Measurements from ENCODE around the gene ZNF791. TPM values are rescaled to one million over a fixed set of nuclear protein-coding genes. Genes with fewer than 3 reads are reported as not detected.

Gene ZNF791
- polyA plus RNA-seq, 2 donors: 5.1 to 8.1 TPM

DNA sequence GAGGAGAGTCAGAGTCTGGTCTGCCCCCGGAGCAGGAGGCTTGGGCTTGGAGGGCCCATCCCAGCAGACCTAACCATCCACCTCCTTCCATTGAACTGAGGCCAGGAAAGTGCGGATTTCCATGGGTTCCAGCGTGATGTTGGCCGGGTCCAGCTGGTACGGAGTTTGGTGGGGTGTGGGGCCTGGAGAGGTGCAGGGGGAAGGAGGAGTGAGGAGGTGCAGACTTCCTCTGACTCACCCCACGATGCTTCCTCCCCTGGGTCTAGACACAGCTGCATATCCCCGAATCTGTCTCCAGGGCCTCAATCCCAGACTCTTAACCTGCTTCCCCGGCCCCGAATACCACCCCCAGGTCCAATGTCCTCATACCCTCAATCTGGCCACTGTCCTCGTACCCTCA is 35.8 kb downstream of the ZNF791 start:
- Histone ChIP-seq H3K36me3 (ENCODE audit: control insufficient read depth in 2 of 2, insufficient read depth in 2 of 2, low read length in 1 of 2) (no peaks in the 10 kb centered on the region), H3K27ac (ENCODE audit: low read depth in 2 of 2, low read length in 1 of 2) (no peak overlapping the region), H3K4me1 (ENCODE audit: control insufficient read depth in 2 of 2, insufficient read depth in 2 of 2, low read length in 1 of 2) (peaks cover 5 to 7% of the 10 kb centered on the region in 2 donors), H3K4me3 (ENCODE audit: low read depth in 1 of 2, low read length in 2 of 2) (no peak overlapping the region), H3K27me3 (ENCODE audit: control insufficient read depth in 1 of 2, insufficient read depth in 2 of 2, low read length in 2 of 2) (no peaks in the 10 kb centered on the region), H3K9me3 (ENCODE audit: control insufficient read depth in 2 of 2, insufficient read depth in 1 of 2, low read depth in 1 of 2, low read length in 1 of 2) (no peaks in the 10 kb centered on the region)
- WGBS, 2 donors: 88 to 89% methylated on average over 10 of the region's 10 CpGs

- H3K27ac ChIP-seq (ENCODE audit: low read depth in 2 of 2, low read length in 1 of 2): no peak overlapping the region
- H3K36me3 ChIP-seq (ENCODE audit: control insufficient read depth in 2 of 2, insufficient read depth in 2 of 2, low read length in 1 of 2): peaks cover 0 to under 1% of the 10 kb centered on the region in 2 donors
- 61 to 76% methylated on average over 8 of the region's 8 CpGs for WGBS, 2 donors
- H3K4me3 ChIP-seq (ENCODE audit: low read depth in 1 of 2, low read length in 2 of 2): no peak overlapping the region
- peaks cover 5 to 7% of the 10 kb centered on the region in 2 donors for H3K4me1 ChIP-seq (ENCODE audit: control insufficient read depth in 2 of 2, insufficient read depth in 2 of 2, low read length in 1 of 2)
- H3K9me3 ChIP-seq (ENCODE audit: control insufficient read depth in 2 of 2, insufficient read depth in 1 of 2, low read depth in 1 of 2, low read length in 1 of 2): no peaks in the 10 kb centered on the region
- H3K27me3 ChIP-seq (ENCODE audit: control insufficient read depth in 1 of 2, insufficient read depth in 2 of 2, low read length in 2 of 2): no peaks in the 10 kb centered on the region
Measured at GRCh38 chr19:12647047-12647446, 36.3 kb downstream of the ZNF791 start.

GRCh38 chr19:12647490-12648071 is 36.9 kb downstream of the ZNF791 start:
- H3K36me3 ChIP-seq (ENCODE audit: control insufficient read depth in 2 of 2, insufficient read depth in 2 of 2, low read length in 1 of 2): peaks cover 0 to 3% of the 10 kb centered on the region in 2 donors
- H3K9me3 ChIP-seq (ENCODE audit: control insufficient read depth in 2 of 2, insufficient read depth in 1 of 2, low read depth in 1 of 2, low read length in 1 of 2): no peaks in the 10 kb centered on the region
- no peak overlapping the region for H3K27ac ChIP-seq (ENCODE audit: low read depth in 2 of 2, low read length in 1 of 2)
- no peaks in the 10 kb centered on the region for H3K27me3 ChIP-seq (ENCODE audit: control insufficient read depth in 1 of 2, insufficient read depth in 2 of 2, low read length in 2 of 2)
- WGBS, 2 donors: 19 to 26% methylated on average over 31 of the region's 31 CpGs
- peak overlapping the region; percentile 8 to 33 for H3K4me3 ChIP-seq (ENCODE audit: low read depth in 1 of 2, low read length in 2 of 2)
- peaks cover 5 to 7% of the 10 kb centered on the region in 2 donors for H3K4me1 ChIP-seq (ENCODE audit: control insufficient read depth in 2 of 2, insufficient read depth in 2 of 2, low read length in 1 of 2)

DNA sequence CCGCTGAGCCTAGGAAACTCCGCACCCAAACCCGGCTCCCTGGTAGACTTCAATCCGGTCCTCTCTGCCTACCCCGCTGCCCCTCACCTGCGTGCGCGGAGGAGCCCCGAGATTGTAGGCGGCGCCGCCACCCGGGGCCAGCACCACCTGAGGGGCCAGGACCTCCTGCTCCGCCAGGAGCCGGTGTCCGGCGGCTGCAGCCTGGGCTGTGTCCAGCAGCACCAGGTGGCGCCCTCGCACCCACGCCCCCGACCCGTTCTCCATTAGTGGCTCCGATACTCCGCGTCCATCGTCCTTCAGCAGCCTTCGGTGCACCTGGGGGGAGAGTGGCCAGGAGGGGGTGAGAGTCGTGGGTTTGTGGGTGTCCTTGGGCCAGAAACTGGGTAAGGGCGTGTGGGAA is 37.4 kb downstream of the ZNF791 start:
- Histone ChIP-seq H3K4me3 (ENCODE audit: low read depth in 1 of 2, low read length in 2 of 2) (peak overlapping the region; percentile 6 to 8), H3K27ac (ENCODE audit: low read depth in 2 of 2, low read length in 1 of 2) (no peak overlapping the region), H3K27me3 (ENCODE audit: control insufficient read depth in 1 of 2, insufficient read depth in 2 of 2, low read length in 2 of 2) (no peaks in the 10 kb centered on the region), H3K4me1 (ENCODE audit: control insufficient read depth in 2 of 2, insufficient read depth in 2 of 2, low read length in 1 of 2) (peaks cover 5 to 7% of the 10 kb centered on the region in 2 donors), H3K9me3 (ENCODE audit: control insufficient read depth in 2 of 2, insufficient read depth in 1 of 2, low read depth in 1 of 2, low read length in 1 of 2) (no peaks in the 10 kb centered on the region), H3K36me3 (ENCODE audit: control insufficient read depth in 2 of 2, insufficient read depth in 2 of 2, low read length in 1 of 2) (peaks cover 0 to 3% of the 10 kb centered on the region in 2 donors)
- 20 to 33% methylated on average over 27 to 29 of the region's 29 CpGs for whole genome bisulfite sequencing, 2 donors

- H3K9me3 ChIP-seq (ENCODE audit: control insufficient read depth in 2 of 2, insufficient read depth in 1 of 2, low read depth in 1 of 2, low read length in 1 of 2): no peaks in the 10 kb centered on the region
- 95 to 97% methylated on average over 10 of the region's 10 CpGs for WGBS, 2 donors
- peaks cover 5 to 7% of the 10 kb centered on the region in 2 donors for H3K4me1 ChIP-seq (ENCODE audit: control insufficient read depth in 2 of 2, insufficient read depth in 2 of 2, low read length in 1 of 2)
- no peak overlapping the region for H3K4me3 ChIP-seq (ENCODE audit: low read depth in 1 of 2, low read length in 2 of 2)
- H3K27me3 ChIP-seq (ENCODE audit: control insufficient read depth in 1 of 2, insufficient read depth in 2 of 2, low read length in 2 of 2): no peaks in the 10 kb centered on the region
- H3K36me3 ChIP-seq (ENCODE audit: control insufficient read depth in 2 of 2, insufficient read depth in 2 of 2, low read length in 1 of 2): peaks cover 1 to 3% of the 10 kb centered on the region in 2 donors
- H3K27ac ChIP-seq (ENCODE audit: low read depth in 2 of 2, low read length in 1 of 2): no peak overlapping the region
Measured at GRCh38 chr19:12649941-12650340, 39.2 kb downstream of the ZNF791 start.

- H3K4me3 ChIP-seq (ENCODE audit: low read depth in 1 of 2, low read length in 2 of 2): no peak overlapping the region
- peaks cover 9 to 12% of the 10 kb centered on the region in 2 donors for H3K36me3 ChIP-seq (ENCODE audit: control insufficient read depth in 2 of 2, insufficient read depth in 2 of 2, low read length in 1 of 2)
- H3K9me3 ChIP-seq (ENCODE audit: control insufficient read depth in 2 of 2, insufficient read depth in 1 of 2, low read depth in 1 of 2, low read length in 1 of 2): no peaks in the 10 kb centered on the region
- no peak overlapping the region for H3K27ac ChIP-seq (ENCODE audit: low read depth in 2 of 2, low read length in 1 of 2)
- no peaks in the 10 kb centered on the region for H3K27me3 ChIP-seq (ENCODE audit: control insufficient read depth in 1 of 2, insufficient read depth in 2 of 2, low read length in 2 of 2)
- WGBS, 2 donors: 91 to 92% methylated on average over 6 of the region's 6 CpGs
- H3K4me1 ChIP-seq (ENCODE audit: control insufficient read depth in 2 of 2, insufficient read depth in 2 of 2, low read length in 1 of 2): peaks cover 5 to 7% of the 10 kb centered on the region in 2 donors
Measured at GRCh38 chr19:12652219-12652618, 41.5 kb downstream of the ZNF791 start.

GRCh38 chr19:12655546-12655945 is 44.8 kb downstream of the ZNF791 start:
- Histone ChIP-seq H3K27me3 (ENCODE audit: control insufficient read depth in 1 of 2, insufficient read depth in 2 of 2, low read length in 2 of 2) (no peaks in the 10 kb centered on the region), H3K4me3 (ENCODE audit: low read depth in 1 of 2, low read length in 2 of 2) (no peak overlapping the region), H3K36me3 (ENCODE audit: control insufficient read depth in 2 of 2, insufficient read depth in 2 of 2, low read length in 1 of 2) (peaks cover 9 to 24% of the 10 kb centered on the region in 2 donors), H3K4me1 (ENCODE audit: control insufficient read depth in 2 of 2, insufficient read depth in 2 of 2, low read length in 1 of 2) (no peaks in the 10 kb centered on the region), H3K27ac (ENCODE audit: low read depth in 2 of 2, low read length in 1 of 2) (no peak overlapping the region), H3K9me3 (ENCODE audit: control insufficient read depth in 2 of 2, insufficient read depth in 1 of 2, low read depth in 1 of 2, low read length in 1 of 2) (no peaks in the 10 kb centered on the region)
- WGBS, 2 donors: 94 to 96% methylated on average over 8 of the region's 8 CpGs

GRCh38 chr19:12656899-12657571 is 46.3 kb downstream of the ZNF791 start:
- Histone ChIP-seq H3K27me3 (ENCODE audit: control insufficient read depth in 1 of 2, insufficient read depth in 2 of 2, low read length in 2 of 2) (no peaks in the 10 kb centered on the region), H3K9me3 (ENCODE audit: control insufficient read depth in 2 of 2, insufficient read depth in 1 of 2, low read depth in 1 of 2, low read length in 1 of 2) (no peaks in the 10 kb centered on the region), H3K4me1 (ENCODE audit: control insufficient read depth in 2 of 2, insufficient read depth in 2 of 2, low read length in 1 of 2) (no peaks in the 10 kb centered on the region), H3K27ac (ENCODE audit: low read depth in 2 of 2, low read length in 1 of 2) (no peak overlapping the region), H3K36me3 (ENCODE audit: control insufficient read depth in 2 of 2, insufficient read depth in 2 of 2, low read length in 1 of 2) (peaks cover 9 to 30% of the 10 kb centered on the region in 2 donors), H3K4me3 (ENCODE audit: low read depth in 1 of 2, low read length in 2 of 2) (no peak overlapping the region)
- WGBS, 2 donors: 69 to 75% methylated on average over 48 to 50 of the region's 50 CpGs

DNA sequence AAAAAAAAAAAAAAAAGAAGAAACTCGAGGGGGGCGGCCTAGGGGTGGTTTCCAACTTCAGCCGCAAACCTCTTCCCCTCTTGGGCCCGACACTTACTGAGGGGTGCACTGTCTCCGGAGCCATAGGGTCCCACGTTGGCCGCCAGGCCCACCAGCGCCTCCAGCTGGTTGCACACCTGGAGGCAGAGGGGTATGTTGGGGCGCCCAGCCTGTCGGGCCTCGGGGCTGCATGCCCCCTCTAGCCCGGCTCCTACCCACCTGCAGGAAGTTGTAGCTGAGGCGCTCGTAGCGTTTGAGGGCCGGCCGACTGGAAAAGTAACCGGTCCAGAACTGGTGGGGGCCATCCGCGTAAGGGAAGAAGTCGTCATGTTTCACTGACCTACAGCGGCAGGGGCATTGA is 47.2 kb downstream of the ZNF791 start:
- 93 to 97% methylated on average over 22 of the region's 22 CpGs for WGBS, 2 donors
- no peaks in the 10 kb centered on the region for H3K9me3 ChIP-seq (ENCODE audit: control insufficient read depth in 2 of 2, insufficient read depth in 1 of 2, low read depth in 1 of 2, low read length in 1 of 2)
- H3K4me1 ChIP-seq (ENCODE audit: control insufficient read depth in 2 of 2, insufficient read depth in 2 of 2, low read length in 1 of 2): no peaks in the 10 kb centered on the region
- no peak overlapping the region for H3K4me3 ChIP-seq (ENCODE audit: low read depth in 1 of 2, low read length in 2 of 2)
- no peaks in the 10 kb centered on the region for H3K27me3 ChIP-seq (ENCODE audit: control insufficient read depth in 1 of 2, insufficient read depth in 2 of 2, low read length in 2 of 2)
- H3K27ac ChIP-seq (ENCODE audit: low read depth in 2 of 2, low read length in 1 of 2): no peak overlapping the region
- peaks cover 9 to 28% of the 10 kb centered on the region in 2 donors for H3K36me3 ChIP-seq (ENCODE audit: control insufficient read depth in 2 of 2, insufficient read depth in 2 of 2, low read length in 1 of 2)

DNA sequence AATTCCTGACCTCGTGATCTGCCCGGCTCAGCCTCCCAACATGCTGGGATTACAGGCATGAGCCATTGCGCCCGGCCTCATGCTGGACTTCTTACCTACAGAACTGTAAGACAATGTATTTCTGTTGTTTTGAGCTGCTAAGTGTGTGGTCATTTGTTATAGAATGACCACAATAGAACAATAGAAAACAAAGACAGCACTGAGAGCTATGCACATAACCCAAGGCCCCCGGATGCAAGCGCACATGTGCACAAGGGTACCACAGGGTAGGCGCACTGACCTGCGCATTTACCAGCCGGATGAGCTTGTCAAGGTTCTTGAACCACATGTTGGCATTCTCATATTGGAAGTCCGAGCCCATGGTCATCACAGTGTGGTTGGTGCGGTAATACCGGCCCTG is 50.3 kb downstream of the ZNF791 start:
- Histone ChIP-seq H3K4me1 (ENCODE audit: control insufficient read depth in 2 of 2, insufficient read depth in 2 of 2, low read length in 1 of 2) (peaks cover 2 to 6% of the 10 kb centered on the region in 2 donors), H3K27me3 (ENCODE audit: control insufficient read depth in 1 of 2, insufficient read depth in 2 of 2, low read length in 2 of 2) (no peaks in the 10 kb centered on the region), H3K36me3 (ENCODE audit: control insufficient read depth in 2 of 2, insufficient read depth in 2 of 2, low read length in 1 of 2) (peaks cover 0 to 34% of the 10 kb centered on the region in 2 donors), H3K9me3 (ENCODE audit: control insufficient read depth in 2 of 2, insufficient read depth in 1 of 2, low read depth in 1 of 2, low read length in 1 of 2) (no peaks in the 10 kb centered on the region), H3K4me3 (ENCODE audit: low read depth in 1 of 2, low read length in 2 of 2) (no peak overlapping the region), H3K27ac (ENCODE audit: low read depth in 2 of 2, low read length in 1 of 2) (no peak overlapping the region)
- WGBS, 2 donors: 93 to 94% methylated on average over 12 of the region's 12 CpGs
